Measurements from ENCODE around the gene DOCK9. TPM values are rescaled to one million over a fixed set of nuclear protein-coding genes. Genes with fewer than 3 reads are reported as not detected.

DOCK9 gene
- total and polyA plus RNA-seq, 9 donors = 31.0 to 75.3 (median 45.4) TPM

DNA sequence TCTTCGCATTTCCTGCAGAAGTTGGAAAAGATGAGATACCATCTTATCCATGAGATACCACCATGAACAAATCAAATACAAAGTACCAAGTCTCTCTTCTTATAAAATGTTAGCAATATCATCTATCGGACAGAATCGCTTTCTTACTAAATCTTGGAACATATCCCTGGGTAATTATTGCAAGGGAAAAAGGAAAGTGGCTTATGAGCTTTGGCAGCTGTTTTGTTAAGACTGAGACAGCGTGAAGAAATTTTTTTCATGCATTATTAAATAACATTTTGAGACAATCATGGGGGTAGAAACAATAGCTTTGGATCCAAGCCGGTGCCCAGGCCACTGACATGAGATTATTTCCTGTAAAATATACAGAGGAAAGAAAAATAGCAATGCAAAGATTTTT, 84.5 kb downstream of the DOCK9 start:
- no peak overlapping the region for H3K27ac ChIP-seq
- no peaks in the 10 kb centered on the region for H3K27me3 ChIP-seq
- no peak for DNase-seq
- WGBS, 3 donors = 80 to 91% (median 88%) methylated on average over 5 of the region's 5 CpGs
- no peaks in the 10 kb centered on the region for H3K36me3 ChIP-seq
- H3K4me3 ChIP-seq = no peak overlapping the region
- no peaks in the 10 kb centered on the region for H3K4me1 ChIP-seq (ENCODE audit: insufficient read depth)
- intact Hi-C loops (cut with DNase I) = loop anchor here in 1 of 4 donors (10.0 kb wide), 1 partner anchor 141 kb away; no protein-coding TSS in a partner anchor
- TF ChIP-seq POLR2A (IDR thresholded peaks at IDR 0.05) = no peak
- no peak for TF ChIP-seq EP300 (IDR thresholded peaks at IDR 0.05)
- no peak for TF ChIP-seq CTCF (IDR thresholded peaks at IDR 0.05)
- H3K9me3 ChIP-seq = no peaks in the 10 kb centered on the region

DNA sequence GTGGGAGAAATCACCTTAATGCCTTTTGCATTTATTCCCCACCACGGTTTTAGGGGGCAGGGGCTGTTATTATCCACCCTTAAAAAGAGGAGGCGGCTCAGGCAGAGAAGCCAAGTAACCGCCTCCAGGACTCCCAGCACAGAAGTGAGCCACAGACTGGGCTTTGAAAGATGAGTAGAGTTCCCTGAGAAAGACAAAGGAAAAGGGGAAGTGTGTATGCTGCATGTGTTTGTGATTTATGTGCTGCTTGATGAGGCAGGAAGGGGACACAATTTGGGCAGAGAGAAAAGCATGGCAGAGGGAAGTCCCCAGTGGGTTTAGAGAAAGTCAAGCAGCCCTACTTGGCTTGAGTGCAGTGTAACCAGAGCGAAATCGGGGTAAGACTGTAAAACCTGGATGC, 85.0 kb downstream of the DOCK9 start:
- H3K4me3 ChIP-seq = no peak overlapping the region
- no peaks in the 10 kb centered on the region for H3K27me3 ChIP-seq
- WGBS, 3 donors = 74 to 75% (median 74%) methylated on average over 5 of the region's 5 CpGs
- DNase-seq = no peak
- intact Hi-C loops (cut with DNase I) = loop anchor here in 1 of 4 donors (10.0 kb wide), 1 partner anchor 142 kb away; no protein-coding TSS in a partner anchor
- H3K36me3 ChIP-seq = no peaks in the 10 kb centered on the region
- H3K4me1 ChIP-seq (ENCODE audit: insufficient read depth) = no peaks in the 10 kb centered on the region
- no peak overlapping the region for H3K27ac ChIP-seq
- no peaks in the 10 kb centered on the region for H3K9me3 ChIP-seq
- TF ChIP-seq POLR2A (IDR thresholded peaks at IDR 0.05) (no peak), EP300 (IDR thresholded peaks at IDR 0.05) (no peak), CTCF (IDR thresholded peaks at IDR 0.05) (no peak)

DNA sequence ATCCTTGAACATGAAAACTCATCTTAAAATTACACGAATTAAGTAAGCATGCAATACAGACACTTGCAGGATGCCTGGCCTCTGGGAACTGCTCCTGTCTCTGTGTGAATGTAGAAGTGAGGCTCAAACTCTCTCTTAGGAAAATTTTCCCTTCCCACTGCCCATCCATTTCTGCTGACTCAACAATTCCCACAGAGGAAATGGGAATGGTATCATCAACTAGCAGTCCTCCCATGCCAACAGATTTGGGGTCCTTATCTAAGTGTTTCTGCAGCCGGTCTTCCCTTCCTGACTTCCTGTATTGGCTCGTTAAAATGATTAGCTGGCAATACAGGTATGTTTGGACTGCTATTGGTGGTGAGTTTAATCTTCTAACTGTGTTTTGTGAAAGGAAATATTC, 85.8 kb downstream of the DOCK9 start:
- Histone ChIP-seq H3K9me3 (no peaks in the 10 kb centered on the region), H3K36me3 (no peaks in the 10 kb centered on the region), H3K27me3 (no peaks in the 10 kb centered on the region), H3K27ac (no peak overlapping the region), H3K4me1 (ENCODE audit: insufficient read depth) (no peaks in the 10 kb centered on the region), H3K4me3 (no peak overlapping the region)
- DNase-seq = no peak
- no peak for TF ChIP-seq EP300 (IDR thresholded peaks at IDR 0.05)
- no peak for TF ChIP-seq CTCF (IDR thresholded peaks at IDR 0.05)
- TF ChIP-seq POLR2A (IDR thresholded peaks at IDR 0.05) = no peak
- WGBS, 3 donors = 24 to 46% (median 26%) methylated on average over 3 of the region's 3 CpGs
- intact Hi-C loops (cut with DNase I) = loop anchor here in 1 of 4 donors (10.0 kb wide), 1 partner anchor 143 kb away; no protein-coding TSS in a partner anchor

DNA sequence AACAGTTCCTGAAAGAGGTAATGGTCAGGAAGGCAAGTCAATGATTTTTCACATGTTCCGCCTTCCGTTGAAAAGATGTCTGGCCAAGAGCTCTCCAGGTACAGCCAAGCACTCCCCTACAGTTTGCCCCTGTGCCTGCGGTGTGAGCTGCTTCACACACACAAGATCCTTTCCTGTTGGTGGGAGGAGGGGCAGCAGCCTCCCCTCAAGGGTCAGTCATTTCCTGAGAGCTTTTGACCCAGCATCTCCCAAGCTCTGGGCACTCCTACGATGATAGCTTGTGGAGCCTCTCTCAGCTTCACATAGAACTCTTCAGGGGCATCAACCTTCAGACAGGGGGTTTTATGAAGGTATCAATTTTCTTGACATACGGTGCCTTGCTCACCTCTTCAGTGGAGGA, 86.9 kb downstream of the DOCK9 start:
- DNase-seq = no peak
- H3K4me3 ChIP-seq = no peak overlapping the region
- no peaks in the 10 kb centered on the region for H3K36me3 ChIP-seq
- TF ChIP-seq POLR2A (IDR thresholded peaks at IDR 0.05) (no peak), CTCF (IDR thresholded peaks at IDR 0.05) (no peak), EP300 (IDR thresholded peaks at IDR 0.05) (no peak)
- intact Hi-C loops (cut with DNase I) = loop anchor here in 1 of 4 donors (10.0 kb wide), 1 partner anchor 144 kb away; no protein-coding TSS in a partner anchor
- H3K27ac ChIP-seq = no peak overlapping the region
- H3K27me3 ChIP-seq = no peaks in the 10 kb centered on the region
- no peaks in the 10 kb centered on the region for H3K4me1 ChIP-seq (ENCODE audit: insufficient read depth)
- H3K9me3 ChIP-seq = no peaks in the 10 kb centered on the region
- WGBS, 3 donors = 88 to 93% (median 90%) methylated on average over 5 of the region's 5 CpGs

Data from ovary (tissue), 9 donors.